EH (cell line): ENCODE data around the gene ADAMTS20.
"Not testable (repeated sequence)": the region's sequence is repeated elsewhere in the genome, so short reads cannot be mapped to it uniquely, and the experiment has no call there.

Experiments used
- DNase-seq: peaks from one replicate; pipeline ENCODE4 v3.0.0-alpha.2; 2015; ENCODE audit warnings: low read depth

ADAMTS20 gene

GRCh38 chr12:43551971-43552559 is at the start of gene ADAMTS20:
TSS of gene ADAMTS20 (minus strand) at chr12:43552203. CDS start at chr12:43551921, 282 bp downstream.
- DNase-seq, result no peak

GRCh38 chr12:43599708-43600107 is 47.7 kb upstream of the ADAMTS20 start:
- no peak for DNase-seq

- DNase-seq, result no peak
These were observed 47.1 kb upstream of the ADAMTS20 start for GRCh38 chr12:43599066-43599465.

- DNase-seq, result no peak
These were observed 38.3 kb upstream of the ADAMTS20 start for GRCh38 chr12:43590307-43590706.

GRCh38 chr12:43586646-43587245 is 34.7 kb upstream of the ADAMTS20 start:
- no peak for DNase-seq

GRCh38 chr12:43585676-43586075 is 33.7 kb upstream of the ADAMTS20 start:
- no peak for DNase-seq

GRCh38 chr12:43580601-43581000 is 28.6 kb upstream of the ADAMTS20 start:
- no peak for DNase-seq

GRCh38 chr12:43579206-43579605 is 27.2 kb upstream of the ADAMTS20 start:
- DNase-seq, result peak; percentile 1

GRCh38 chr12:43578782-43579181 is 26.8 kb upstream of the ADAMTS20 start:
- peak; percentile 9 for DNase-seq

- DNase-seq, result no peak
These were observed 25.4 kb upstream of the ADAMTS20 start for GRCh38 chr12:43577381-43577780.

- no peak for DNase-seq
These were observed 24.2 kb upstream of the ADAMTS20 start for GRCh38 chr12:43576162-43576561.

- no peak for DNase-seq
These were observed 19.9 kb upstream of the ADAMTS20 start for GRCh38 chr12:43571885-43572284.

- no peak for DNase-seq
These were observed 4.1 kb upstream of the ADAMTS20 start for GRCh38 chr12:43556057-43556456.

- no peak for DNase-seq
These were observed 578 bp downstream of the ADAMTS20 start for GRCh38 chr12:43551279-43551970.

GRCh38 chr12:43550831-43551271 is 1.2 kb downstream of the ADAMTS20 start:
- no peak for DNase-seq

- no peak for DNase-seq
These were observed 7.3 kb downstream of the ADAMTS20 start for GRCh38 chr12:43544703-43545102.

- DNase-seq, result peak; percentile 1
These were observed 11.5 kb downstream of the ADAMTS20 start for GRCh38 chr12:43540470-43540869.

- not testable (repeated sequence) for DNase-seq
These were observed 14.3 kb downstream of the ADAMTS20 start for GRCh38 chr12:43537675-43538074.

GRCh38 chr12:43516045-43516444 is 36.0 kb downstream of the ADAMTS20 start:
- no peak for DNase-seq

GRCh38 chr12:43501703-43502102 is 50.3 kb downstream of the ADAMTS20 start:
- peak; percentile 25 for DNase-seq

GRCh38 chr12:43493261-43493797 is 58.7 kb downstream of the ADAMTS20 start:
- no peak for DNase-seq

GRCh38 chr12:43482311-43483085 is 69.5 kb downstream of the ADAMTS20 start:
- DNase-seq, result no peak
